Activated naive CD8-positive, alpha-beta T cell treated with anti-CD3 and anti-CD28 coated beads, Interleukin-2, amount 10 ng/mL, durations not matched to agents 7 days and 5 days (primary cell): Measurements from ENCODE around the gene HOXA13. TPM values are rescaled to one million over a fixed set of nuclear protein-coding genes. Genes with fewer than 3 reads are reported as not detected.

Experiments
- ATAC-seq: fragments of 150-1000 bp; cut with Tn5 transposase; one replicate; pipeline ENCODE4 v1.10.0; 2021; ENCODE audit warnings: low read depth, moderate library complexity
- POLR2A ChIA-PET: fragments of 350-600 bp; sonication (Branson Sonifier 250); formaldehyde crosslinking; loops from one replicate; lab custom pipeline; 2021; ENCODE audit warnings: antibody characterized with exemption; lab: Charles Lee
- DNase-seq: peaks from one replicate; pipeline ENCODE4 v3.0.0; 2021
- H3K27ac Mint-ChIP-seq: one replicate; pipeline ENCODE4 v1.8.0; 2022; ENCODE audit warnings: mild to moderate bottlenecking, mixed read lengths
- H3K27me3 Mint-ChIP-seq: one replicate; pipeline ENCODE4 v1.8.0; 2022; ENCODE audit warnings: mild to moderate bottlenecking, moderate library complexity, mixed read lengths
- H3K36me3 Mint-ChIP-seq: one replicate; pipeline ENCODE4 v1.8.0; 2021; ENCODE audit warnings: mild to moderate bottlenecking, mixed read lengths
- H3K4me1 Mint-ChIP-seq: one replicate; pipeline ENCODE4 v1.8.0; 2021; ENCODE audit warnings: mixed read lengths
- H3K4me3 Mint-ChIP-seq: one replicate; pipeline ENCODE4 v1.8.0; 2022; ENCODE audit warnings: mild to moderate bottlenecking, moderate library complexity, mixed read lengths
- H3K9me3 Mint-ChIP-seq: one replicate; pipeline ENCODE4 v1.8.0; 2021; ENCODE audit warnings: mixed read lengths
- total RNA-seq, 2 experiments: library from RNA; stranded (reverse); gene quantifications; one replicate each; pipeline ENCODE4 v1.2.3, GENCODE V29; 2021

HOXA13 gene
- total RNA-seq, 2 experiments from 2014 or later = not detected

DNA sequence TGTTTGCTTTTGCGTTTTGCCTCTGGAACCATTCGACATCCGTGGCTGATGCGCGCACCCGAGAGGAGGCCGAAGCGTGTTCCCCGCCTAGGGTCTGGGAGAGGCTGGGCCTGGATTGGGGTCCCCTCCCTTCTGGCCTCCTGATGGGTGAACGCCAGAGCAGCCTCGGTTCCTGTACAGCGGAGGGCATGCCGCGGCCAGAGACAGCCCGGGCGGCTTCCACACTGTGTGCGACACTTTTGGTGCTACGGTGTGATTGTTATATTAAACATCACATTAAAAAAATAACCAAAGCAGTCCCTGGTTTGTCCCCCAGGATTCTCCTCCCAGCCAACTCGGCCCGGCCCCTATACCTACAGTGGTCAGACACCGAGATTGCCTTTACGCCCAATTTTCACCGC lies 39.7 kb downstream of the HOXA13 start:
- DNase-seq (no peak), ATAC-seq (no peak)
- H3K4me3 Mint-ChIP-seq = peak overlapping the region; percentile 35
- peaks cover 85% of the 10 kb centered on the region for H3K27me3 Mint-ChIP-seq
- H3K9me3 Mint-ChIP-seq = no peaks in the 10 kb centered on the region
- peaks cover 21% of the 10 kb centered on the region for H3K4me1 Mint-ChIP-seq
- no peak overlapping the region for H3K27ac Mint-ChIP-seq
- H3K36me3 Mint-ChIP-seq = no peaks in the 10 kb centered on the region
- POLR2A ChIA-PET = interaction anchor here (1.4 kb wide), 1 partner anchor 790 kb away, joined by 4 read pairs; no protein-coding TSS in a partner anchor

DNA sequence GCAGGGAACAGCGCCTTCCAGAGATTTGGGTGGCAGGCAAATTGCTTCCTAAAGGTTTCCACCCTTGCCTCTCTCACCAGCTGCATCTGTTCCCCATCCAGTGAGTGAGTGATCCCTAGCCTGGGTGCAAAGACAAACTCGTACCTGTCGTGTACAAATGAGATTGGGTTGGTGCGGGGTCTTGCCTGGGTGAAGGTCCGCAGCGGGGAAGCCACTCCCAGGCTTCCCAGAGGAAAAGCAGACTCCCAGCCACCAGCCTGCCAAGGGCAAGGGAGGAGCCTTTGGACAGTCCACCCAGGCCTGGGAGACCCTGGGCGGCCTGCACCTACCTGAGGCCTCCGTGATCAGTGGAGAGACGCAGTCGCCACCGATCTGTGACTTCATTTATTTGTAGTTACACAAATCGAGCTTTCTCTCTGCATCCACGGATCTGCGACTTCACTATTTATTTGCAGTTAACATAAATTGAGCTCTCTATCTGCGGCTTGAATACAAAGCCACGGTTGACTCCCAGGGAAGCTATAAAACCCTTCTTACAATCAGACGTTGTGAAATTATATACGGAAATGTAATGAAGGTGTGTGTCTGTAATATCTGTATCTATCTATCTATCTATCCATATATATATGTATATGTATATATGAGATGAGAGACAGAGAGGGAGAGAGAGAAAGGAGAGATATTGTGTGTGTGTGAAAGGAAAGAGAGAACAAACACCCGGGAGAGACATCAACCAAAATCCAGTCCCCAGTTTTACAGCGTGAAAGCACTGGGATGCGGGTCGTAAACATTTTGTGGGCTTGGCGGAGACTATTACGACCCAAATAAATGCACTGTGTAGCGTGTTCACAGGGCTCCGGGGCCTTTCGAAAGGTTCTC lies 40.4 kb downstream of the HOXA13 start:
- H3K36me3 Mint-ChIP-seq = no peaks in the 10 kb centered on the region
- no peaks in the 10 kb centered on the region for H3K9me3 Mint-ChIP-seq
- peaks cover 24% of the 10 kb centered on the region for H3K4me1 Mint-ChIP-seq
- ATAC-seq (no peak), DNase-seq (no peak)
- POLR2A ChIA-PET = no interaction called here
- H3K27ac Mint-ChIP-seq = no peak overlapping the region
- peaks cover 87% of the 10 kb centered on the region for H3K27me3 Mint-ChIP-seq
- H3K4me3 Mint-ChIP-seq = peak overlapping the region; percentile 35

DNA sequence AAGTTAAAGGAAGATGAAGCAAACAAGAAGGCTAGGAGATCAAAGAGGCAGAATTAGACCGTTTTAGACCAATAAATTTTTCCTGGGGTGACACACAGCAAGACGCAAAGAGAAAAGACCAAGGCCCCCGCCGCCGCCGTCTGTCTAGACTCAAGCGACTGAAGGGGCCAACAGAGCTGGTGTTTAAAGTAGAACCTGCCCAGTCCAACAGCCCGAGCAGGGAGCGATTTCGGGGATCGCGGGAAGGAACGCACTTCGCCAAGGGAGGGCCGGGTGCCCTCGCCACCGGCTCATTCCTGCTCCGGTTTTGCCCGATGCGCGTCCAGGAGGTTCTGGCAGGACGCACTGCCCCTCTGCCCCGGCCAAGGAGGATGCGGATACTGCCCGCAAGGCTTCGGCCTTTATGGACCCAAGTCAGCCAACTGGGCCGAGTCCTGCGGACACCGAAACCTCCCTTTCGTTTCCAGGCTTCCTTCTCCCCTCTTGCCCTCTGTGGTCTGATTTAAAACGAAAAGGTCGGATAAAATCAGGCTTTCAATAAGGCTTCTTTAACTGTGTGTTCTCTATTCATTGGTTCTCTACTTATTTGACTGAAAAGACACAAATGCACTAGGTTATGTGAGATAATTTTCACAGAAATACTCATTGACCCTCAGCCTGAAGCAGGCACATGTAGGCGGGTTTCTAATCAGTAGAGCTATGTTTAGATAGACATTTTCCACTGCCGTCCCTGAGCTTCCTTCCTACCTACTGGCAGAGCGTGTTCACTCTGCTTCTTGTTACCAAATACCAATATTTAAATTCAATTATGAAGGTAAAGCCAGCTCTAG lies 41.2 kb downstream of the HOXA13 start:
- ATAC-seq (no peak), DNase-seq (no peak)
- Mint-ChIP-seq H3K27me3 (peaks cover 87% of the 10 kb centered on the region), H3K4me3 (peak overlapping the region; percentile 18), H3K36me3 (no peaks in the 10 kb centered on the region), H3K9me3 (no peaks in the 10 kb centered on the region), H3K4me1 (peaks cover 26% of the 10 kb centered on the region), H3K27ac (peak overlapping the region; percentile 58)
- POLR2A ChIA-PET = no interaction called here

DNA sequence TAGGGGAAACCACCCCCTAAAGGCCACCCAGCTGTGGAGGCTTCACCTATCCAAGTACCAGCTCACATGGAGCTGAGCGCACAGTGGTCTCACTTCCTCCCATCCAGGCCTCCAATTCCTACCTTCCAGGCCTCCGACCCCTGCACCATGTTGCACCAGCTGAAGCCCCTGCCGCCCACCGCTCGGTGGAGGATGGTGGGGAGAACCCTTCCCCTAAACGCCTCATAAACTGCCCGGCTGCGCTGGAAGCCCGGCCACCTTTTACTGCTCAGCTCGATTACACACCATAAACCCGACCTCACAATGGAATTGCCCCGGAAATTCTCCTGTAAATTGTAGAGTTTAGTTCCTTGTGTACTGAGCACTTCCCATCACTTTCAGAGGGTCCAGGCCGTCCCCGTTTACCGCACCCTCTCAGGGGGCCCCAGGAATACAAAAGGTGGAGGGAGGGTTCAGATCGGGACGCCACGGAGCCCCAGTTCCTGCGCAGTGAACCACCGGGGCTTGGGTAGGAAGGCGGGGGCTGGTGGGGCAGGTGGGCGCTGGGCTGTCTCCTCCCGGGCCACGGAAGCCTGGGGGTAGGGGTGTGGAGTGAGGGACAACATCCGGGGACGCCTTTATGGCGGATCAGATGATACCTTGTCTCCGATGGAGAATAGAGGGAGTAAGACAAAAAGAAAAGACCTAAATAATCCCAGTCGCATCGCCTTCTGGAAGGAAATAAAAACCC lies 42.0 kb downstream of the HOXA13 start:
- H3K27ac Mint-ChIP-seq = peak overlapping the region; percentile 80
- H3K27me3 Mint-ChIP-seq = peaks cover 86% of the 10 kb centered on the region
- POLR2A ChIA-PET = no interaction called here
- ATAC-seq (no peak), DNase-seq (no peak)
- H3K9me3 Mint-ChIP-seq = no peaks in the 10 kb centered on the region
- H3K4me3 Mint-ChIP-seq = peak overlapping the region; percentile 18
- H3K36me3 Mint-ChIP-seq = no peaks in the 10 kb centered on the region
- H3K4me1 Mint-ChIP-seq = peaks cover 26% of the 10 kb centered on the region

DNA sequence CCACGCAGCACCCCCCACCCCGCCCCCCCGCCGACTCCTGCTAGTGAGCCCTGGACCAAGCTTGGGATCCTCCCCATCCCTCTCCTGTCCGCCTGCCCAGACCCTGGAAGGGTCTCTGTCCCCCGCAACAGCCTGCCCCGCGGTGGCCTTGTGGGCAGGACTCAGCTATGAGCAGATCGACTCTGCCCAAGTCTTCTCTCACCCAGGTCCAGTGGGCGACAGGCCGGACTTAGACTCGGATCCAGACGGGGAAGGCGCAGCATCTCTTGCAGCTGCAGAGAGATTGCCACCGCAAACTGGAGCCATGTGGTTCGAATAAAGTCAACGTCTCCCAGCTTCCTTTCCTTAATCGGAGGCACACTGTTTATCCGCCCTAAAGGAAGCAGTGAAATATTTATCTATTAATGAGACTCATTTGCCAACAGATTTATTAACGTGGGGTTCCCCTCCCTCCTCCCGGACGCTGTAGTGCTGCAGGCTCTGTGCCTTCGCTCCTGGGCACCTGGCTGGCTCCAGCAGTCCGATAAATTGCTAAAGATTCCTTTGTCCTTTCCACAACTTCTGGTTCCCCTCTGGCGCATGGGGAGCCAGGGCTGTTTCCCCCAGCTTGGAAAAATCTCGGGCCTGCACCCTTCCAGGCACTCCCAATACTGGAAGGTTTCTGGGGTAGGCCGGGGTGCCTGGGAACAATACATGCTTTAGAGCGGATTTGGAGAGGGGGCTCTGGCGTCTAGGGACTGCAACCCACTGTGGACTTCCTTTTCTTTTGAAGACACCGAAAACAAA lies 42.8 kb downstream of the HOXA13 start:
- Mint-ChIP-seq H3K4me1 (peaks cover 27% of the 10 kb centered on the region), H3K27ac (peak overlapping the region; percentile 77), H3K27me3 (peaks cover 85% of the 10 kb centered on the region), H3K36me3 (no peaks in the 10 kb centered on the region), H3K4me3 (peak overlapping the region; percentile 28), H3K9me3 (no peaks in the 10 kb centered on the region)
- no peak for DNase-seq
- POLR2A ChIA-PET = no interaction called here
- no peak for ATAC-seq

DNA sequence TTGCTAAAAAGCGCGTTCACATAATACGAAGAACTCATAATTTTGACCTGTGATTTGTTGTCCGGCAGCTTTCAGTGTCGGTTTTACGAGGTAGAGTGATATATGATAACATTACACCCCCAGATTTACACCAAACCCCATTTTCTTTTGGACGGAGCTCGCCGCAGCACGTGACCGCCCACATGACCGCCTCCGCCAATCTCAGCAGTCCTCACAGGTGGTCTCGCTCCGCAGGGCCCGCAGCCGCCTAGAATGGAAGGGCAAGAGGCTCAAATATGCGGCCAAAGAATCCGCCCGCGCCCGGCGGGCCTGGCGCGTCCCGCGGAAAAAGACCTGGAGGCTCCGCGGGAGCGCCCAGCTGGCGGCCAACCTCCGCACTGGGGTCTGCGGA lies 43.4 kb downstream of the HOXA13 start, which contains the start of gene HOXA7:
HOXA7 (minus strand) TSS at position 168 of the 391 bp plus-strand sequence; CDS start at position 38, 130 bp downstream.
- peak within 1 kb of the TSS; percentile 28 for H3K4me3 Mint-ChIP-seq
- peak within 1 kb of the TSS; percentile 79 for H3K27ac Mint-ChIP-seq
- DNase-seq (no peak), ATAC-seq (no peak)
- no peaks in the 10 kb centered on the region for H3K36me3 Mint-ChIP-seq
- H3K9me3 Mint-ChIP-seq = no peaks in the 10 kb centered on the region
- POLR2A ChIA-PET = no interaction called here
- H3K4me1 Mint-ChIP-seq = peaks cover 33% of the 10 kb centered on the region
- H3K27me3 Mint-ChIP-seq = peaks cover 85% of the 10 kb centered on the region

DNA sequence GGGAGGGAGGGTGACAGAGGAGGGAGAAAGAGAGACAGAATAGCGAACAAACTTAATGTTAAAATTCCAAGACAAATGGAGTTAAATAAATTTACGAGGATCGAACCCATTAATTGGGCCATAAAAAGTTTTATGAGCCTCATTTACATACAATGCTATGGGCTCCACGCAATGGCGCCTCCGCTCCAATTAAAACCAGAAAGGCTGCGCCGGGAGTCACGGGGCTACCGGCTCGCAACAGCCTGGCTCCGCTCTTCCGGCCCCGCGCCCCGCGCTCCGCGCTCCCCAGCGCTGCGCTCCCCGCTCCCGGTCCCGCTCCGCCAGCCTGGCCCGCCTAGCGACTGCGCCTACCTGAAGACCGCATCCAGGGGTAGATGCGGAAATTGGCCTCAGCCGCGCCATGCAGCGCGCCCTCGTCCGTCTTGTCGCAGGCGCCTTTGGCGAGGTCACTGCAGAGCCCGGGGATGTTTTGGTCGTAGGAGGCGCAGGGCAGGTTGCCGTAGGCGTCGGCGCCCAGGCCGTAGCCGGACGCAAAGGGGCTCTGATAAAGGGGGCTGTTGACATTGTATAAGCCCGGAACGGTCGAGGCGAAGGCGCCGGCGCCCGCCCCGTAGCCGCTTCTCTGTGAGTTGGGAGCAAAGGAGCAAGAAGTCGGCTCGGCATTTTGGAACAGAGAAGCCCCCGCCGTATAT lies 43.9 kb downstream of the HOXA13 start:
- Mint-ChIP-seq H3K9me3 (no peaks in the 10 kb centered on the region), H3K4me3 (no peak overlapping the region), H3K4me1 (peaks cover 35% of the 10 kb centered on the region), H3K36me3 (no peaks in the 10 kb centered on the region), H3K27me3 (peaks cover 88% of the 10 kb centered on the region), H3K27ac (peak overlapping the region; percentile 79)
- POLR2A ChIA-PET = interaction anchor here (0.8 kb wide), 1 partner anchor 29 kb away, joined by 4 read pairs; the partner anchor contains the start of gene HOXA11
- DNase-seq (no peak), ATAC-seq (no peak)

DNA sequence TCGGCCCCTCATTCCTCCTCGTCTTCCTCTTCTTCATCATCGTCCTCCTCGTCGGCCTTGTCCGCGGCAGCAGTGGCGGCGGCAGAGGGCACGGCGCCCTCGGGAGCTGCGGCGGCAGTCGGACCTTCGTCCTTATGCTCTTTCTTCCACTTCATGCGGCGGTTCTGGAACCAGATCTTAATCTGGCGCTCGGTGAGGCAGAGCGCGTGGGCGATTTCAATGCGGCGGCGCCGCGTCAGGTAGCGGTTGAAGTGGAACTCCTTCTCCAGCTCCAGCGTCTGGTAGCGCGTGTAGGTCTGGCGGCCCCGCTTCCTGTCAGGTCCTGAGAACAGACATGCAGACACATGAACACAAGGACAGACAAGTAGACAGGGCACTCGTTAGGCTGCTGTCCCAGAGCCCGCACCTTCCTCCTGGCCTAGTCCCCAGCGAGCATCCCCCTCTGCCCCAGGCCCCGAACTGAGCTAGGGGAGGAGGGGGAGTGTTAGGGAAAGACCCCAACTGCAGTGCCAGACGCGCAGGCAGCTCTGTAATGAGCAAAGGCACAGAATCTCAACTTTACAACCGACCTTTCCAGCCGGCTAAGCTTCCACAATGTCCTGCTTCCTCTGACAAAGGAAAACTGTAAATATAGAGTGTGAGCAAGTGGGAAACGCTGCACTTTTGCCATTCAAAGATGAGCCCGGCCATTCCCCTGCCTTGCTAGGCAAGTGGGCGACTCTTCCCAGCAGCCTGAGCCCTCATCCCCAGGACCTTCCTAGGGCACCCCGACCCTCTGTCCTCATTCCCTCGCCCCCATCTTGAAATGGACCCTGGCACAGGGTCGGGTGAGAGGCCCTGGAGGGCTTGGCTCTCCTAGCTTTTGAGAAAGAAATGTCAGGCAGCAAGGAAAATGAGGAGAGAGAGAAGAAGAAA lies 44.7 kb downstream of the HOXA13 start:
- no peak for ATAC-seq
- Mint-ChIP-seq H3K27me3 (peaks cover 92% of the 10 kb centered on the region), H3K36me3 (no peaks in the 10 kb centered on the region), H3K9me3 (no peaks in the 10 kb centered on the region), H3K27ac (peak overlapping the region; percentile 79), H3K4me3 (peak overlapping the region; percentile 2), H3K4me1 (peaks cover 38% of the 10 kb centered on the region)
- POLR2A ChIA-PET = interaction anchor here (0.6 to 0.8 kb wide), 2 partner anchors 28 to 30 kb away, joined by 4 to 5 read pairs; partner anchors contain the start of gene HOXA11
- DNase-seq = no peak

DNA sequence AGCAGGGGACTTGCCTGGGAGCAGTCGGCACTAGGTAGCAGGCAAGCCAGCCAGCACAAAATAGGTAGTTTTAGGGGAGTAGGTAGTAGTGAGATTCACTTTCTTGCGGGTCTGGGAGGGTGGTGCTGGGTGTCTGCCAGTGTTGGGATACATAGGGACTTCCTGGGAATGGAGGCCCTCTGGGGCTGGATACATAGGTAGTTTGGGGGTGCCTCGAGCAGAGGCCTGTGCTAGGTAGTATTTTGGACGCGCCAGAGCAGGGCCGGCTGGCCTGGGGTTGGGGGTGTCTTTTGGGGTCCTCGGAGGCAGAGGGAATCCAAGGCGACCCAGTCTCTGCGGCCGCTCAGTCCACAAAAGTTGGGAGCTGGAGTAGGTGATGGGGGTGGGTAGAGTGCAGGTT lies 45.5 kb downstream of the HOXA13 start:
- peaks cover 92% of the 10 kb centered on the region for H3K27me3 Mint-ChIP-seq
- POLR2A ChIA-PET = no interaction called here
- ATAC-seq (no peak), DNase-seq (no peak)
- no peaks in the 10 kb centered on the region for H3K9me3 Mint-ChIP-seq
- H3K4me3 Mint-ChIP-seq = no peak overlapping the region
- H3K36me3 Mint-ChIP-seq = no peaks in the 10 kb centered on the region
- H3K27ac Mint-ChIP-seq = no peak overlapping the region
- peaks cover 36% of the 10 kb centered on the region for H3K4me1 Mint-ChIP-seq

DNA sequence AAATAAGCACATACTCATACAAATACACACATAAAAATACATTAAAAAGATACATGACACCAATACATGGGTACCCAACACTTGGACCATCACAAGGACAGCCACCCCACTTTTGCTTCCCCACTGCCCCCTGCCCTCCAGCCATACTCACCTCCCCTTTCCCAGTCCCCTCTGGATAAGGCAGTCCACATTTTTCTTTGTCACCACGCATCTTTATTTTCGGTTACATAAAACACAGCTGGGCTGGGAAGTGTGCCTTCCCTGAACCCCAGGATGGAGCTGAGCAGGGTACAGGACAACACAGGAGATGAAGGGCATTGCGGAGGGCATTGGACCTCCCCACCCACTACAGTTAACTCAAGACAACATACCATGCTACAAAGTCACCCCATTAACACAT lies 46.4 kb downstream of the HOXA13 start:
- Mint-ChIP-seq H3K27me3 (peaks cover 92% of the 10 kb centered on the region), H3K27ac (peak overlapping the region; percentile 19), H3K36me3 (no peaks in the 10 kb centered on the region), H3K9me3 (no peaks in the 10 kb centered on the region), H3K4me1 (peaks cover 33% of the 10 kb centered on the region), H3K4me3 (no peak overlapping the region)
- no peak for DNase-seq
- ATAC-seq = no peak
- POLR2A ChIA-PET = no interaction called here

DNA sequence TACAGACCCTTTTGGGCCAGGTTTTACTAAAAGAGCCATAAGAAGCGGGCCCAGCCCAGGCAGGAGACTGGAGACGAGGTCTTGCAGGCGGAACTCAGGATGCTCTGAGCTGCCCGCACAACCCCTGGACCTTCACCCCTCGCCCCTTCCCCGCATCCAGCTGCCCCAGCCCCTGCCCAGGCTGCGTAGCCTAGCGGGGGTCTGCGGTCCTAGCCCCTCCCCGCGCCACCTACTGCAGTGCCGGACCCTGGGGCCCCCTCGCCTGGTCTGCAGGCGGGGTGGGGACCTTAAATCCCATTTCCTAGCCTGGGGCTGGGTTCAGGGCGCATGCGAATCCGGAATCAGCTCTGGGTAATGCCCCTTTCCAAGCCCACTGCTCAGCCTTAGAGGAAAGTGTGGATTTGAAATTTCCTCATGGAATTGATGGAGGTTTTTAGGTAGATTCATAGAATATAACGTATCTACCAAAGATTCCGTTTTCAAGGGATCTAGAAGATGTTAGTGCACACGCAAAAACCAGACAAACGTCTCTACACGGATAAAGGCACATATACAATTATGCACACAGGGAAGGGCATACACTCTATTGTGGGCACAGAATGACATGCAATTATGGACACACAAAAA lies 47.0 kb downstream of the HOXA13 start:
- H3K4me3 Mint-ChIP-seq = no peak overlapping the region
- no peak for DNase-seq
- peaks cover 32% of the 10 kb centered on the region for H3K4me1 Mint-ChIP-seq
- POLR2A ChIA-PET = no interaction called here
- H3K27ac Mint-ChIP-seq = no peak overlapping the region
- no peak for ATAC-seq
- H3K9me3 Mint-ChIP-seq = no peaks in the 10 kb centered on the region
- peaks cover 92% of the 10 kb centered on the region for H3K27me3 Mint-ChIP-seq
- H3K36me3 Mint-ChIP-seq = no peaks in the 10 kb centered on the region
